GM19193 (cell line): Measurements from ENCODE around the gene ABCA3.

ENCODE experiments used
- POLR2A ChIP-seq: IDR thresholded peaks from 4 replicates; pipeline ENCODE4 v1.6.1; 2011; ENCODE audit not compliant: insufficient read depth, insufficient read length; ENCODE audit errors: extremely low read depth

Gene ABCA3

DNA sequence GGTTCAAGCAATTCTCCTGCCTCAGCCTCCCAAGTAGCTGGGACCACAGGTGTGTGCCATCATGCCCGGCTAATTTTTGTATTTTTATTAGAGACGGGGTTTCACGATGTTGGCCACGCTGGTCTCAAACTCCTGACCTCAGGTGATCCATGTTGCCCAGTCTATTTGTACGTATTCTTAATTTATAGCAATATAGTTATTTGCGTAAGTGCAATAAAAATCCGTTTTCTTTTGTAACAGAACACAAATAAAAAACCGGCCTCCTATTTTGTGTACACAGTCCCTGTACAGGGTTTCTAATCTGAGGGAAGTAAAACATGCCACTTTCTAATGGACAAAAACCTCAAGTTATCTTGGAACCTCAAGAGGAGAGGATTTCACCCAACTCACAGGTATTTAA is 80.3 kb downstream of the ABCA3 start:
- TF ChIP-seq POLR2A: no peak

- TF ChIP-seq POLR2A: no peak
Observed at GRCh38 chr16:2257726-2258125, 82.8 kb downstream of the ABCA3 start.

DNA sequence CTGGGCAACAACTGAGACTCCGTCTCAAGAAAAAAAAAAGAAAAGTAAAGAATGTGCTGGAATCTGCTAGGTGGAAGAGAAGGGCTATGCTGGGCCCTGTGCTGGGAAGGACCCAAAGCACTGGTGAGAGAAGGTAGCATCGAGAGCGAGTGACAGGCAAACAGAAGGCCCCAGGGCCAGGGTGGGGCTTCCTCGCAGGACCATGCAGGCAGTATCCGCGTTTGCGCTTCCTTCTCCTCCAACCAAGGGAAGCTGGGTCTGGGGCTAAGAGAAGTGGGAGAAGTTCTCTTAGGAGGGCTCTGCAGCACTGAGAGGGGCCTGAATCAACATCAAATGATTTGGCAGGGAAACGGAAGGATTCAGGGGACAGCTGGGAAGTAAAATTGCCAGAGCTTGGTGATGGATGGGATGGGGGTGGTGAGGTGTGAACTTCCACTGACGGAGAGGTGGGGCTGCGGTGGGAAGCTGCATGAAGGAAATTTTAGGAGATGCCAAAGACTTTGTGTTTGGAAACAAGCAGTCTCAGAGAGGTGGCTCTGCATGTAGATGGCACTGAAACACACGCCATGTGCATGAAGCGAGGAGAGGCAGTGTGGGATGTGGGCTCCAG is 83.9 kb downstream of the ABCA3 start:
- TF ChIP-seq POLR2A: no peak

DNA sequence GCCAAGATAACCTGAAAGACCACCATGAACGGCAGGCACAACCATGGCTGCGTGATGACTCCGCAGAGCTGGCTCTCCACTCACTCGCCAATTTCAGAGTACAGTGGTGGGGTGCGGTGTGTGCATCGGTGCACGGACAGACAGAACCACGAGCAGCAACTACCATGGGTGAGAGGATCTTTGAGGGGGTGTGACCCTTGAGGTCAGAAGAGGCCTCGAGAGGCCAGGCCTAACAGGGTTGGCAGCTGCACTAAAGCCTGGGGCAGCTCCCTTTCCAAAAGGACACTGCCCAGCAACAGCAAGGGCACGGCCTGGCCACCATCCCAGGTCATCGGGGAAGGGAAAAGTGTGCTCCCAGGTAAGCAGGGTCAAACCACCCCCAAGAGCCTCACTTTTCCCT is 87.2 kb downstream of the ABCA3 start:
- TF ChIP-seq POLR2A: no peak

DNA sequence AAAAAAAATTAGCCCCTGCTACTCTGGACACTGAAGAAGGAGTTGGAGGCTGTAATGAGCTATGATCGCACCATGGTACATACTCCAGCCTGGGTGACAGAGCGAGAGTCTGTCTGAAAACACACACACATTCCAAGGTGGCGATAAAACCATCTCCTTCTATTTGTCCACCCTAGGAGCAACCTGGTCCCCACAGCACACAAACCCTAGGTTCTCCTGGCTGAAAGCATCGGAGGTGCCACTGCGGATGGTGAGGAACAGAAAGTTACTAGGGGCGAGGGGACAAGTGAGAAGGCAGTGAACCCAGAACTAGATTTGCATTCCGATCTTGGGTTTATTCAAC is 87.8 kb downstream of the ABCA3 start:
- no peak for TF ChIP-seq POLR2A

DNA sequence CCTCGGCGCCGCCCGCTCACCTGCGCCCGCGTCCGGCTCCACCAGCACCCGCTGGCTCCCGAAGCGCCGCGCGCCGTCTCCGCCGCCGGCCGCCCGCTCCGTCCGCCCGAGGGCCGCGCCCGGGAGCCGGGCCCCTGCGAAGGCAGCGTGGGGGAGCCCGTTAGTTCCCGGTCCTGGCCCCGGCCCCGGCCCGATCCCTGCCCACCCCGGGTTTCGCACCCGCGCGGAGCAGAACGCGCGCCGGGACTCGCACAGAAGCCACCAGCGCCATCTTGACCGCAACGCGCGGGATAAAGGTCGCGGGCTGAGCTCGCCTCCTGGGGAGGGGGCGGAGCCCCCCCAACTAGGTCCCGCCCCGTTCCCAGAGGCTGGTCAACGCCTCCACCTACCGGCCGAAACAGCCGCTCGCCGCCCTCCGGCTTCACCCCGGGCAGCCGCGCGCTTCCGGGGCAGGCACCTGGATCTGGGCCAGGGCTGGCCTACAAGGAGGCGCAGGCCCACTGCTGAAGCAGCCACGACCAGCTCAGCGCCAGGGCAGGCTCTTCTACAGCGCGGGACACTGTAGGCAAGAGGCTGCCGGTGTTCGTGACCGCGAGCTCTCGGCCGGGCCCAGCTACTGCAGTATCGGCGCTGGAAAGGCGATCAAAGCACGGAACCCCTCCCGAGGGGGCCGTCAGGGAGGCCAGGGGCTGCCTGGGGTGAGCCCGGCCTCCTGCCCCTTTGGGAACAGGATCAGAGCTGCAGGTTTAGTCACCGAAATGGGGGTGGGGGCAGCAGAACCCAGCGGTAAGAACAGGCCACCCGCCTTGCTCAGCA is 89.0 kb downstream of the ABCA3 start, which contains the start of gene ECI1:
Gene ECI1, minus strand, starts transcription at position 292 of the 816 bp plus-strand sequence. Its CDS starts 21 bp downstream, at position 271.
- TF ChIP-seq POLR2A: peak; percentile 86

- TF ChIP-seq POLR2A: no peak
Observed at GRCh38 chr16:2250652-2251295, 89.8 kb downstream of the ABCA3 start.

GRCh38 chr16:2246301-2246885 is 94.1 kb downstream of the ABCA3 start:
- TF ChIP-seq POLR2A: no peak

GRCh38 chr16:2244926-2245795 is 95.4 kb downstream of the ABCA3 start:
- no peak for TF ChIP-seq POLR2A

- TF ChIP-seq POLR2A: no peak
Observed at GRCh38 chr16:2244301-2244700, 96.2 kb downstream of the ABCA3 start.

GRCh38 chr16:2243781-2244180 is 96.7 kb downstream of the ABCA3 start:
- TF ChIP-seq POLR2A: no peak

DNA sequence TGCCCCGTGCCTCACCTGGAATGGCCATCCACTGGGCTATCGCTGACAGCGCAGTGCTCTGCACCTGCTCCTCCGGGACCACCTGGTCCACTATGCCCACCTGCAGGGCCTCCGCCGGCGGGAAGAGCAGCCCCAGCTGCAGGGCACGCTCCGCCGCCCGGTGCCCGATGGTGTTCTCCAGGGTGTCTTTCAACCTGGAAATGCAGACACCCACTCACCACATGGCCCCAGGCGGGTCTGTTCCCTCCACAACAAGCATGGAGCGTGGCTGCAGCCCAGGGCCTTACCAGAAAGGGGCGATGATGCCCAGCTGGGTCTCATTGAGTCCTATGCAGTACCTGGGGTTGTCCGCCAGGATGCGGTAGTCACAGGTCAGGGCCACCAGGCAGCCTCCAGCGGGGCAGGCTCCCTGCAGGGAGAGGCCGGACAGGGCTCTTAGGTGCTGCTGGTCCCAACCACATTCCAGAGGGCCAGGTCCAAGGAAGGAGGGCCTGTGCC is 97.4 kb downstream of the ABCA3 start:
- no peak for TF ChIP-seq POLR2A

- no peak for TF ChIP-seq POLR2A
Observed at GRCh38 chr16:2242598-2242997, 97.9 kb downstream of the ABCA3 start.
